ENCODE measurements around the gene PNLIPRP3. TPM values are rescaled to one million over a fixed set of nuclear protein-coding genes. Genes with fewer than 3 reads are reported as not detected.

Gene PNLIPRP3
- total and polyA plus RNA-seq, 10 of the 15 experiments (the other 5 are each of a cell fraction or from before 2014, with no cell fraction given), result 0.03 TPM; not detected in 9

DNA sequence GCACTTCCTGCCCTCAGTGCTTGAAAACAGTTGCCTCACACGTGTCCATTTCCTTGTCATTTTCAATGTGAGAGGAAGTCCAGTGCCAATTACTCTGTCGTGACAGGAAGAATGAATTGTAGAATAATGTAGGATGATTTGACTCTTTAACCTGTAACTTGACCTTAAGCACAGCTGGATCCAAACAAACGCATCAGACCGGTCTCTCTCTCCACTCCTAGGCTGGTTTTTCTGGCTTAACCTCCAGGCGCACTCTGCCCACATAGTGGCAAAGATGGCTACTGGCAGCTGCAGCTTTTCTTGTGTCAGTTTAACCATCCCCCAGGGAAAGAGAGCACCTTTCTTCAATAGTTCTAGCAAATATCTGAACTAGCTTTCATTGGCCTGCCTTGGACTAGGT, 29.4 kb upstream of the PNLIPRP3 start:
- ChIA-PET SMC1A (ENCODE audit: uncharacterized antibody, unreplicated experiment) (interaction anchor here (0.9 kb wide), 1 partner anchor 13 kb away, joined by 3 read pairs; no protein-coding TSS in a partner anchor), RAD21 (ENCODE audit: unreplicated experiment) (no interaction called here), CTCF (no interaction called here), POLR2A (no interaction called here)
- no peaks in the 10 kb centered on the region for H3K4me1 ChIP-seq (ENCODE audit: control insufficient read depth, insufficient read depth, low read length)
- ATAC-seq (no peak), DNase-seq (ENCODE audit: low read depth, low spot score) (no peak), FAIRE-seq (no peak)
- no peaks in the 10 kb centered on the region for H3K27me3 ChIP-seq (replicated peaks in 1 of 2; ENCODE audit: control insufficient read depth in 2 of 2, insufficient read depth in 2 of 2, low read length in 1 of 2)
- in situ Hi-C loops (cut with MboI), result no loop called here
- H3K27ac ChIP-seq (ENCODE audit: control insufficient read depth, insufficient read depth), result no peak overlapping the region
- no peak overlapping the region for H3K4me2 ChIP-seq (ENCODE audit: control insufficient read depth, insufficient read depth)
- TF ChIP-seq, protein P1, sequence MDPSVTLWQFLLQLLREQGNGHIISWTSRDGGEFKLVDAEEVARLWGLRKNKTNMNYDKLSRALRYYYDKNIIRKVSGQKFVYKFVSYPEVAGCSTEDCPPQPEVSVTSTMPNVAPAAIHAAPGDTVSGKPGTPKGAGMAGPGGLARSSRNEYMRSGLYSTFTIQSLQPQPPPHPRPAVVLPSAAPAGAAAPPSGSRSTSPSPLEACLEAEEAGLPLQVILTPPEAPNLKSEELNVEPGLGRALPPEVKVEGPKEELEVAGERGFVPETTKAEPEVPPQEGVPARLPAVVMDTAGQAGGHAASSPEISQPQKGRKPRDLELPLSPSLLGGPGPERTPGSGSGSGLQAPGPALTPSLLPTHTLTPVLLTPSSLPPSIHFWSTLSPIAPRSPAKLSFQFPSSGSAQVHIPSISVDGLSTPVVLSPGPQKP (IDR thresholded peaks at IDR 0.05; ENCODE audit: low read depth, low read length), result no peak
- TF ChIP-seq, protein P2, sequence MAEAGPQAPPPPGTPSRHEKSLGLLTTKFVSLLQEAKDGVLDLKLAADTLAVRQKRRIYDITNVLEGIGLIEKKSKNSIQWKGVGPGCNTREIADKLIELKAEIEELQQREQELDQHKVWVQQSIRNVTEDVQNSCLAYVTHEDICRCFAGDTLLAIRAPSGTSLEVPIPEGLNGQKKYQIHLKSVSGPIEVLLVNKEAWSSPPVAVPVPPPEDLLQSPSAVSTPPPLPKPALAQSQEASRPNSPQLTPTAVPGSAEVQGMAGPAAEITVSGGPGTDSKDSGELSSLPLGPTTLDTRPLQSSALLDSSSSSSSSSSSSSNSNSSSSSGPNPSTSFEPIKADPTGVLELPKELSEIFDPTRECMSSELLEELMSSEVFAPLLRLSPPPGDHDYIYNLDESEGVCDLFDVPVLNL (IDR thresholded peaks at IDR 0.05; ENCODE audit: low read depth, low read length), result no peak
- TF ChIP-seq, protein P3, sequence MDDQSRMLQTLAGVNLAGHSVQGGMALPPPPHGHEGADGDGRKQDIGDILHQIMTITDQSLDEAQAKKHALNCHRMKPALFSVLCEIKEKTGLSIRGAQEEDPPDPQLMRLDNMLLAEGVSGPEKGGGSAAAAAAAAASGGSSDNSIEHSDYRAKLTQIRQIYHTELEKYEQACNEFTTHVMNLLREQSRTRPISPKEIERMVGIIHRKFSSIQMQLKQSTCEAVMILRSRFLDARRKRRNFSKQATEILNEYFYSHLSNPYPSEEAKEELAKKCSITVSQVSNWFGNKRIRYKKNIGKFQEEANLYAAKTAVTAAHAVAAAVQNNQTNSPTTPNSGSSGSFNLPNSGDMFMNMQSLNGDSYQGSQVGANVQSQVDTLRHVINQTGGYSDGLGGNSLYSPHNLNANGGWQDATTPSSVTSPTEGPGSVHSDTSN (IDR thresholded peaks at IDR 0.05; ENCODE audit: insufficient replicate concordance, low read depth, low read length), result no peak
- no peak for TF ChIP-seq DPF2 (IDR thresholded peaks at IDR 0.05)
- TF ChIP-seq CBX3 (IDR thresholded peaks at IDR 0.05; ENCODE audit: borderline replicate concordance, low read depth), result no peak
- TF ChIP-seq SREBF2 (IDR thresholded peaks at IDR 0.05; ENCODE audit: low read length), result no peak
- TF ChIP-seq BACH1 (IDR thresholded peaks at IDR 0.05; ENCODE audit: borderline replicate concordance), result no peak
- TF ChIP-seq NR2C2 (IDR thresholded peaks at IDR 0.05; ENCODE audit: borderline replicate concordance, control insufficient read depth, insufficient read length, low read depth), result no peak
- no peak for TF ChIP-seq CHD4 (IDR thresholded peaks at IDR 0.05)
- TF ChIP-seq, protein P4, sequence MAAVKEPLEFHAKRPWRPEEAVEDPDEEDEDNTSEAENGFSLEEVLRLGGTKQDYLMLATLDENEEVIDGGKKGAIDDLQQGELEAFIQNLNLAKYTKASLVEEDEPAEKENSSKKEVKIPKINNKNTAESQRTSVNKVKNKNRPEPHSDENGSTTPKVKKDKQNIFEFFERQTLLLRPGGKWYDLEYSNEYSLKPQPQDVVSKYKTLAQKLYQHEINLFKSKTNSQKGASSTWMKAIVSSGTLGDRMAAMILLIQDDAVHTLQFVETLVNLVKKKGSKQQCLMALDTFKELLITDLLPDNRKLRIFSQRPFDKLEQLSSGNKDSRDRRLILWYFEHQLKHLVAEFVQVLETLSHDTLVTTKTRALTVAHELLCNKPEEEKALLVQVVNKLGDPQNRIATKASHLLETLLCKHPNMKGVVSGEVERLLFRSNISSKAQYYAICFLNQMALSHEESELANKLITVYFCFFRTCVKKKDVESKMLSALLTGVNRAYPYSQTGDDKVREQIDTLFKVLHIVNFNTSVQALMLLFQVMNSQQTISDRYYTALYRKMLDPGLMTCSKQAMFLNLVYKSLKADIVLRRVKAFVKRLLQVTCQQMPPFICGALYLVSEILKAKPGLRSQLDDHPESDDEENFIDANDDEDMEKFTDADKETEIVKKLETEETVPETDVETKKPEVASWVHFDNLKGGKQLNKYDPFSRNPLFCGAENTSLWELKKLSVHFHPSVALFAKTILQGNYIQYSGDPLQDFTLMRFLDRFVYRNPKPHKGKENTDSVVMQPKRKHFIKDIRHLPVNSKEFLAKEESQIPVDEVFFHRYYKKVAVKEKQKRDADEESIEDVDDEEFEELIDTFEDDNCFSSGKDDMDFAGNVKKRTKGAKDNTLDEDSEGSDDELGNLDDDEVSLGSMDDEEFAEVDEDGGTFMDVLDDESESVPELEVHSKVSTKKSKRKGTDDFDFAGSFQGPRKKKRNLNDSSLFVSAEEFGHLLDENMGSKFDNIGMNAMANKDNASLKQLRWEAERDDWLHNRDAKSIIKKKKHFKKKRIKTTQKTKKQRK (IDR thresholded peaks at IDR 0.05; ENCODE audit: low read depth, low read length), result no peak
- TF ChIP-seq SUPT20H (IDR thresholded peaks at IDR 0.05; ENCODE audit: borderline replicate concordance, control insufficient read depth, low read depth, low read length), result no peak
- no peak for TF ChIP-seq IKZF1 (conservative IDR thresholded peaks at IDR 0.05)
- TF ChIP-seq RAD21 (IDR thresholded peaks at IDR 0.05; ENCODE audit: insufficient read depth, low read depth, low read length), result no peak
- no peak for TF ChIP-seq BMI1 (IDR thresholded peaks at IDR 0.05; ENCODE audit: borderline replicate concordance)
- no peak for TF ChIP-seq EED (IDR thresholded peaks at IDR 0.05; ENCODE audit: low read depth)
- H3K9ac ChIP-seq (ENCODE audit: control insufficient read depth, insufficient read depth, low read length), result no peak overlapping the region
- no peaks in the 10 kb centered on the region for H3K79me2 ChIP-seq (ENCODE audit: control insufficient read depth, insufficient read depth, low read length)
- no TSS peak for BruUV-seq (replicated peaks)
- no peak overlapping the region for H2AFZ ChIP-seq (ENCODE audit: control insufficient read depth, low read depth, low read length)
- H3K36me3 ChIP-seq (ENCODE audit: control insufficient read depth in 2 of 2, insufficient read depth in 2 of 2, low read length in 1 of 2), result no peaks in the 10 kb centered on the region
- WGBS (ENCODE audit: insufficient coverage, insufficient replicate concordance, low lambda C conversion rate, missing lambda C conversion rate), result 47% methylated on average over 5 of the region's 5 CpGs
- no peaks in the 10 kb centered on the region for H4K20me1 ChIP-seq (ENCODE audit: control insufficient read depth, insufficient read depth)
- no peak overlapping the region for H3K4me3 ChIP-seq
- H3K9me3 ChIP-seq (replicated peaks; ENCODE audit: control insufficient read depth, insufficient read depth, low read length), result no peaks in the 10 kb centered on the region
- intact Hi-C loops (cut with micrococcal nuclease; ENCODE audit: unreplicated experiment), result no loop called here
